Activated naive CD4-positive, alpha-beta T cell treated with anti-CD3 and anti-CD28 coated beads for 36 hours (primary cell): ENCODE data around the gene PSMC2. TPM values are rescaled to one million over a fixed set of nuclear protein-coding genes. Genes with fewer than 3 reads are reported as not detected.

ENCODE experiments used
- CTCF ChIA-PET: fragments of 350-600 bp; sonication (Branson Sonifier 250); formaldehyde crosslinking; loops from one replicate; lab custom pipeline; 2021; ENCODE audit warnings: antibody characterized with exemption; lab: Charles Lee
- DNase-seq: peaks from one replicate; pipeline ENCODE4 v3.0.0-alpha.2; 2020
- H3K27ac Mint-ChIP-seq: one replicate; pipeline ENCODE4 v1.8.0; 2021; ENCODE audit warnings: mild to moderate bottlenecking, mixed read lengths
- H3K27me3 Mint-ChIP-seq: one replicate; pipeline ENCODE4 v1.8.0; 2021; ENCODE audit warnings: low read depth, mixed read lengths
- H3K36me3 Mint-ChIP-seq: one replicate; pipeline ENCODE4 v1.8.0; 2021; ENCODE audit warnings: low read depth, mixed read lengths
- H3K4me1 Mint-ChIP-seq: one replicate; pipeline ENCODE4 v1.8.0; 2021; ENCODE audit warnings: low read depth, mixed read lengths
- H3K4me3 Mint-ChIP-seq: one replicate; pipeline ENCODE4 v1.8.0; 2021; ENCODE audit warnings: mild to moderate bottlenecking, moderate library complexity, mixed read lengths
- H3K9me3 Mint-ChIP-seq: one replicate; pipeline ENCODE4 v1.8.0; 2021; ENCODE audit warnings: mixed read lengths
- intact Hi-C: fragments of 100-400 bp; cut with micrococcal nuclease; formaldehyde crosslinking; loops from one replicate; pipeline ENCODE4 v1.15.1; 2023
- total RNA-seq, 2 experiments: library from RNA; stranded (reverse); gene quantifications; one replicate each; pipeline ENCODE4 v1.2.3, GENCODE V29; 2021

Gene PSMC2
- 100 to 1,000 TPM; 119 to 120 TPM for total RNA-seq

DNA sequence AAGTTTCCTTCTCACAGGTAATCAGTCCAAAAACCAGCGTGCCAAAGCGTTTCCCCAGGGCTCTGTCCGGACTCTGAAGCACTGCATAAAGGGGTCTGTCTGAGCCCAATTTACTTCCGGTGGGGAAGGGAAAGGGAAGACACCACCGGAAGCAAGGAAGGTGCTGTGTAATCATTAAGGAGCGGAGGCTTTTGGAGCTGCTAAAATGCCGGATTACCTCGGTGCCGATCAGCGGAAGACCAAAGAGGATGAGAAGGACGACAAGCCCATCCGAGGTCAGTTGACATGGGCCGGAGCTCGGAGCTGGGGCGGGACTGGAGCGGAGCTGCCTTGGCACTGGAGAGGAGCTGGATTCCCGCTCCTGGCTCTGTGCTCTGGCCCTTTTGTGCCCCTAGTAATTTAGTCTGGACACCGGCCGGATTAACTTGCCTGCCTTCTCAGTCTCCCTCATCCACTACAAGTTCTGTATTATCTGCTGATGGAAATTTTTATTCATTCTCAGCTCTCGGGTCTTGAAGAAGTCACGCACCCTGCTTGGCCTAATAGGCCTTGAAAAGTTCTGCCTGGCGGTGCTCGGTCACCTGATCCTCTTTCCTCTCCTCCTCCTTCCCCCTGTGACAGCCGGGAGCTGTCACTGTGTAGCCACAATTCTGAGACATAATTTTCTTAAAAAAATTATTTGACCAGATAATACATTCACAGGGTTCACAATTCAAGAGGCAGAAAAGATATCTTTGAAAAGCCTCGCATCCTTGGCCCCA, at the start of gene PSMC2:
Gene PSMC2, plus strand, starts transcription at position 137 of the 761 bp plus-strand sequence. Its CDS starts 69 bp downstream, at position 206.
- peaks cover 31% of the 10 kb centered on the region for H3K36me3 Mint-ChIP-seq
- intact Hi-C loops = loop anchor here (2.0 to 10.0 kb wide), 4 partner anchors 67 to 1665 kb away; partner anchors contain the start of gene ORAI2
- peaks cover 52% of the 10 kb centered on the region for H3K4me1 Mint-ChIP-seq
- H3K27ac Mint-ChIP-seq = peak within 1 kb of the TSS; percentile 98
- peak within 1 kb of the TSS; percentile 94 for H3K4me3 Mint-ChIP-seq
- CTCF ChIA-PET = interaction anchor here (1.0 to 1.1 kb wide), 2 partner anchors 49 to 50 kb away, joined by 3 read pairs; partner anchors contain the start of gene PMPCB
- peak; percentile 90 for DNase-seq
- no peaks in the 10 kb centered on the region for H3K27me3 Mint-ChIP-seq
- no peaks in the 10 kb centered on the region for H3K9me3 Mint-ChIP-seq

DNA sequence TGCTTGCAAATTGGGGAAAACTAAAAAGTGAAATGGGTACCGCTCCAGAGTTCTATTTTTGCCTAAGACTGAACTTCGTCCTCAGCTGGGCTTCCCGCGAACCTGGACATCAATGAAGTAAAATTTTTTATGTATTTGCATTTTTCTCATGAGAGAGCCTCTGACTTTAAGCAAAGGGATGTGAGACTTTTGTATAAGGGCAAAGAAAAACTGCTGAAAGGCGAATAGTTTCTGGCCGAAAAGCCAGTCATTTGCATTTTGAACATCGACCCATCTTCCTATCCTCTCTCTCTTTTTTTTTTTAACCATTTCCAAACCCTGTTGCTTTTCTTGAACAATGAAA, 49.6 kb upstream of the PSMC2 start:
- intact Hi-C loops = loop anchor here (1.0 to 5.0 kb wide), 9 partner anchors 18 to 909 kb away; partner anchors contain the start of genes ARMC10, DNAJC2, FAM185A and NAPEPLD
- peak overlapping the region; percentile 75 for H3K4me3 Mint-ChIP-seq
- H3K4me1 Mint-ChIP-seq = peaks cover 37% of the 10 kb centered on the region
- no peak for DNase-seq
- H3K27ac Mint-ChIP-seq = peak overlapping the region; percentile 65
- CTCF ChIA-PET = interaction anchor here (0.6 to 2.5 kb wide), 5 partner anchors 10 to 108 kb away, joined by 3 to 9 read pairs (median 3); partner anchors contain the start of gene PSMC2
- no peaks in the 10 kb centered on the region for H3K27me3 Mint-ChIP-seq
- no peaks in the 10 kb centered on the region for H3K9me3 Mint-ChIP-seq
- H3K36me3 Mint-ChIP-seq = peaks cover 11% of the 10 kb centered on the region

DNA sequence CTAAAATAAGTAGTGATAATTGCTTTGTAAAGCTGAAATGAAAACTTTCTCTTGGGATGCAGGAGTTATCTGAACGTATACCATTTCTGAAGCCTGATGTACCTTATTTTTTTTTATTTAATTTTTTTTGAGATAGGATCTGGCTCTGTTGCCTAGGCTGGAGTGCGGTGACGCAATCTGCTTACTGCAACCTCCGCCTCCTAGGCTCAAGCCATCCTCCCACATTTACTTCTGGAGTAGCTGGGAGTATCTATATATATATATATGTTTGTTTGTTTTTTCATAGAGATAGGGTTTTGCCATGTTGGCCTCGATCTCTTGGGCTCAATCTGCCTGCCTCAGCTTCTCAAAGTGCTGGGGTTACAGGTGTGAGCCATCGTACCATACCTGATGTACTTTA, 47.8 kb upstream of the PSMC2 start:
- CTCF ChIA-PET = interaction anchor here (0.6 kb wide), 1 partner anchor 194 kb away, joined by 3 read pairs; no protein-coding TSS in a partner anchor
- H3K4me3 Mint-ChIP-seq = no peak overlapping the region
- H3K27ac Mint-ChIP-seq = no peak overlapping the region
- intact Hi-C loops = loop anchor here (5.0 kb wide), 4 partner anchors 222 to 908 kb away; partner anchors contain the start of genes ARMC10, FAM185A and ORC5
- DNase-seq = no peak
- no peaks in the 10 kb centered on the region for H3K9me3 Mint-ChIP-seq
- peaks cover 52% of the 10 kb centered on the region for H3K4me1 Mint-ChIP-seq
- H3K36me3 Mint-ChIP-seq = peaks cover 21% of the 10 kb centered on the region
- no peaks in the 10 kb centered on the region for H3K27me3 Mint-ChIP-seq

DNA sequence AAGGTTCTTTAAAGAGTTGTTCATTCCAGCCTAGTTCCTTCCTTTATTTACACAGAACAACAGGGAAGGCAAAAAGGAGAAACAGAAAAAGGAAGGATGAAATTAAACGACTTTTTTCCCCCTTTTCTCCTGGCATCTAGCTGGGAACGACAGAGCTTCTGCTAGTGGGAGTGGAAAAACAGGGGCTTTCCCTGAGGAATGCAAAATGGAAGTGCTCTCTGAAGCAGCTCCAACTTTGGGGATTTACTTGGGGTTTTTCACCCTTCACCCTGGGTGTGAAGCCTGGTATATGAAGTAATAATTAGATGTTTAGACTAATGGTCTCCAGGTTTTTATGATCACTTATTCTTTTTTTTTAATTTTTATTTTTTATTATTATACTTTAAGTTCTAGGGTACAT, 46.0 kb upstream of the PSMC2 start:
- CTCF ChIA-PET = interaction anchor here (0.7 kb wide), 1 partner anchor 968 kb away, joined by 3 read pairs; no protein-coding TSS in a partner anchor
- Mint-ChIP-seq H3K4me1 (peaks cover 55% of the 10 kb centered on the region), H3K27me3 (no peaks in the 10 kb centered on the region), H3K36me3 (peaks cover 31% of the 10 kb centered on the region), H3K9me3 (no peaks in the 10 kb centered on the region), H3K4me3 (no peak overlapping the region), H3K27ac (no peak overlapping the region)
- DNase-seq = no peak
- intact Hi-C loops = no loop called here

DNA sequence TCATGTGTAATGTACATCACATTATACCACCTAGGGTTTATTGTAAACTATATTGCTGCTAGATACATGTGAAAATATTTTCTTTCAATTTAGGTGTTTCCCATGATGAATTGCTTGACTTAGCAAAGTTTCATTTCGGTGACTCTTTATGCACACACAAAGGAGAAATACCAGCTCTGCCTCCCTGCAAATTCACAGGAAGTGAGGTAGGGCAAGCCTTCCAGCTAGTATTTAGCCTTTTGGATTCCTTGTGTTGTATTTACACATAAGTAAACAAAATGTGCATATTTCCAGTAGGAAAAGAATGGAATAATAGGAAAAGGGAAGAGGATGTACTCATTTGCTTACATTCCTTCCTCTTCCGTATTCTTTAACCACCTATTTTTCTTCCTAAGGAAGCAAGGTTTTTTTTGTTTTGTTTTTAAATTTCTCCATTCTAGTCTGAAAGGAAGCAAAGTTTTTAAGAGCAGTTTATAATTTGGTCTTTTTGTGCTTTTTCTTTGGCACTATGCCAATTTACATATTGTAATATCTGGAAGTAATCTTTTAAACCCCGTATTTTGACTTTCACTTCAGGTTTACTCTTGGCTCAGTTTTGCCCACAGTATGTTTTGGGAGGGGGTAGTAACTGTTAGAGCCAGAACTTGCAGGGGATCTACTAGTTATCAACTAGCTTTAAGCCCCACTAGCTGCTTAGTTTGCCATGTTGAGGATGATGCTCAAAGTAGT, 39.8 kb upstream of the PSMC2 start:
- H3K27ac Mint-ChIP-seq = peak overlapping the region; percentile 69
- no peak for DNase-seq
- intact Hi-C loops = no loop called here
- H3K9me3 Mint-ChIP-seq = no peaks in the 10 kb centered on the region
- peaks cover 36% of the 10 kb centered on the region for H3K4me1 Mint-ChIP-seq
- CTCF ChIA-PET = interaction anchor here (0.6 to 1.9 kb wide), 3 partner anchors 10 to 17 kb away, joined by 3 to 9 read pairs (median 4); partner anchors contain the start of gene PMPCB
- peaks cover 31% of the 10 kb centered on the region for H3K36me3 Mint-ChIP-seq
- H3K4me3 Mint-ChIP-seq = no peak overlapping the region
- no peaks in the 10 kb centered on the region for H3K27me3 Mint-ChIP-seq

DNA sequence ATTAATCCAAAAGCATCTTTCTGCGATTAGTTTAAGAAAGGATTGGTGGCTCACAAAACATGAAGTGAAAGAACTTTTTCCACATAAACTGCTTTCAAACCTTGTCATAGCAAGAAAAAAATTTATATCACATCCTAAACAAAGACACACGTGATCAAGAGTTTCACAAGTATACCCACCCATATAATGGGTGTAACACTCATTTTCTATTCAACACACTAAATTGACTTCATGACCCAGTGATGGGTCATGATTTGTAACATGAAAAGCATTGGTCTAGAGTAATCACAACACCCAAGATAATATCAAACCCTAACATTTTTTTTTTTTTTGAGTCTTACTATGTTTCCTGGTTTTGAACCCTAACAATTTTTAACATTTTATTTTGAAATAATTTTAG, 32.6 kb upstream of the PSMC2 start:
- Mint-ChIP-seq H3K9me3 (no peaks in the 10 kb centered on the region), H3K4me1 (peaks cover 2% of the 10 kb centered on the region), H3K4me3 (no peak overlapping the region), H3K27me3 (no peaks in the 10 kb centered on the region), H3K27ac (peak overlapping the region; percentile 78), H3K36me3 (peaks cover 51% of the 10 kb centered on the region)
- CTCF ChIA-PET = no interaction called here
- no peak for DNase-seq
- intact Hi-C loops = no loop called here

DNA sequence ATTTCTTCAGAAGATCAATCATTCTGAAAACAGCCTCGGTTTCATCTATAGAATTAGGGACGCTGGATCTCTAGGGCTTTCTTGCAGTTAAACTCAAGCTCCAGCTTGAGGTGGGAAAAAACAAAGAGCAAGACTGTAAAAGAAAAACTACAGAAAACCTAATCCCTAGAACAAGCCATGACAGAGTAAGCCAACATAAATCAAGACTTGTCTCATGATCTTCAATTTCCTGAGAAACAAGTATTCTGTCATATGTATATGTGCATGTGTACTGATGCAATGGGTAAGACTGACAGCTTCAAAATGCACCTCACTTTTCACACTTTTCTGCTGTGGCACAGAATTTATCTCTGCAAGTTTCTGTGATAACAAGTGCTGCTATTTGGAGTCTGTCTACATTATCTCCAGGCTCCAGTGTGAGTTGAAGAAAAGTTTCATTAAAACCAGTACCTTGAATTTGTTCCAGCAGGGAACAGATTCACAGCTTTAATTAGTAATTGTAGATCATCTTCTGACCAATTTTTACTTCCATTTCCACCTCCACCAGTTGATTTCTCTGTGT, 31.0 kb upstream of the PSMC2 start:
- intact Hi-C loops = no loop called here
- peaks cover 2% of the 10 kb centered on the region for H3K4me1 Mint-ChIP-seq
- DNase-seq = no peak
- no peaks in the 10 kb centered on the region for H3K9me3 Mint-ChIP-seq
- no peaks in the 10 kb centered on the region for H3K27me3 Mint-ChIP-seq
- no peak overlapping the region for H3K4me3 Mint-ChIP-seq
- CTCF ChIA-PET = no interaction called here
- H3K27ac Mint-ChIP-seq = peak overlapping the region; percentile 52
- H3K36me3 Mint-ChIP-seq = peaks cover 47% of the 10 kb centered on the region

DNA sequence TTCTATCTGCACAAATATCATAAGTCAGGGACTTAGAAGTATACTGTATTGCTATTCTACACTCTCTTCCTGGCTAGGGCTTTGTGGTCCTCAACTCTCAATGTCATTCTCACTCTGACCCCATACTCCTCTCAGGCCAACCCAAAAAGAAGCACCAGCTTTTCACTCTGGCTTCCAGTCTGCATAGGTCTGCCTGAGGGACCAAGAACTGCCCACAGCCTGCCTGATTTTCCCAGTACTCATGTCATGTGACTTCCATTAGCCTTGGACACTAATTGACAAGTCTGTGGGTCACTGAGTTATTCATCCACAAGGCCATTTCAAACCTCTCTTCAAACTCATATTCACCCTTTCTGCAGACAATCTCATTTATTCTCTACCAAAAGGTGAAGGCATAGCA, 30.4 kb upstream of the PSMC2 start:
- Mint-ChIP-seq H3K27me3 (no peaks in the 10 kb centered on the region), H3K4me3 (no peak overlapping the region), H3K9me3 (no peaks in the 10 kb centered on the region), H3K4me1 (peaks cover 2% of the 10 kb centered on the region), H3K27ac (peak overlapping the region; percentile 52), H3K36me3 (peaks cover 48% of the 10 kb centered on the region)
- no peak for DNase-seq
- intact Hi-C loops = no loop called here
- CTCF ChIA-PET = interaction anchor here (0.6 kb wide), 1 partner anchor 25 kb away, joined by 4 read pairs; no protein-coding TSS in a partner anchor

DNA sequence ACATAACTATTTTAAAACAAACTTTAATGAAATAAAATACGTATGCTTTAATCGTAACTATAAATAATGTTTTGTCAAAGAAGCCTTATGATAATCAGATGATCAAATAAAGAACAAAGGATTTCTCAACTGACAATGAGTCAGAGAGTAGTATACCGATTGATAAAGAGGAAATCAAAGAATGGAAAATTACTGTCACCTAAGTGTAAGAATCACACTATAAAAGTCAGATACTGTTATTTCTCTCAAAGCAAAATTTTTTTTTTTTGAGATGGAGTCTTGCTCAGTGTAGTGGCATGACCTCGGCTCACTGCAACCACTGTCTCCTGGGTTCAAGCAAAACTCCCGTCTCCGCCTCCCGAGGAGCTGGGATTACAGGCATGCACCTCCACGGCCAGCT, 21.7 kb upstream of the PSMC2 start:
- H3K27me3 Mint-ChIP-seq = no peaks in the 10 kb centered on the region
- H3K4me1 Mint-ChIP-seq = peaks cover 27% of the 10 kb centered on the region
- no peak overlapping the region for H3K4me3 Mint-ChIP-seq
- H3K36me3 Mint-ChIP-seq = peaks cover 30% of the 10 kb centered on the region
- CTCF ChIA-PET = no interaction called here
- no peak for DNase-seq
- peak overlapping the region; percentile 94 for H3K27ac Mint-ChIP-seq
- intact Hi-C loops = loop anchor here (1.0 kb wide), 2 partner anchors 19 to 82 kb away; partner anchors contain the start of gene DNAJC2
- no peaks in the 10 kb centered on the region for H3K9me3 Mint-ChIP-seq

DNA sequence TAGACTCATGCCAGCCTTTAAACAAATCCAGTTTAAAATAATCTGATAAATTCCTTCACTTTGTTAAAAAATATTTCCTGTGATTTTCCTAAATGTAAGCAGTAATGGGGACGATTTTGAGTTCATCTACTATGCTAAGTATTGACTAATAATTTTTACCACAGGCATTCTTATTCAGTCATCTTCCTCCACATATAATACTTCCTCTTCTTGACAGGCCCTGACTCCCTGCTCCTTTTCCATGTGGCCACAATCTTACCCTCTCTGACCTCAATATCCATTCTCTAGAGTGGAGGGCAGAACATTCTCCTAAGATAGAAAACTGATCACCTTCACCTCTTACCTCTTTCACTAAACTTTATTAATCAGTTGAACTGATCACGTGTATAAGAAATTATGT, 10.7 kb upstream of the PSMC2 start:
- no peak for DNase-seq
- Mint-ChIP-seq H3K4me1 (peaks cover 27% of the 10 kb centered on the region), H3K27me3 (no peaks in the 10 kb centered on the region), H3K9me3 (no peaks in the 10 kb centered on the region), H3K4me3 (no peak overlapping the region), H3K36me3 (peaks cover 43% of the 10 kb centered on the region), H3K27ac (no peak overlapping the region)
- intact Hi-C loops = no loop called here
- CTCF ChIA-PET = interaction anchor here (0.6 kb wide), 1 partner anchor 454 kb away, joined by 3 read pairs; no protein-coding TSS in a partner anchor

DNA sequence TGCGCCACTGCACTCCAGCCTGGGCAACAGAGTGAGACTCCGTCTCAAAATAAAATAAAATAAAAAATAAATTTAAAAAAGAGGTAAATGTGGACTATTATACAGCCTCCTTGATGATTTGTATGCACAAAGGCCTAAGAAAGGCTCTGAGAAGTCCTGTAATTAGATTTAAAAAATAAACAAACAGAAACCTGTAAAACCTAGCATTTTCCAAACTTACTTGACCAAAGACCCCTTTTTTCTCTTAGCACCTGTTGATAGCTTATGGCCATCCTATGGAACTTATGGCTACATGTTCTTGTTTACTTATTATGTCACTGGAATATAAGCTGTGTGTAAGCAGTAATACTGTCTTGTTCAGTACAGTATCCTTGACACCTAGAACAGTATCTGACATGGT, 8.6 kb upstream of the PSMC2 start:
- no peak for DNase-seq
- H3K27ac Mint-ChIP-seq = peak overlapping the region; percentile 17
- H3K9me3 Mint-ChIP-seq = no peaks in the 10 kb centered on the region
- H3K27me3 Mint-ChIP-seq = no peaks in the 10 kb centered on the region
- CTCF ChIA-PET = interaction anchor here (0.6 kb wide), 1 partner anchor 21 kb away, joined by 3 read pairs; no protein-coding TSS in a partner anchor
- H3K4me3 Mint-ChIP-seq = no peak overlapping the region
- intact Hi-C loops = no loop called here
- H3K4me1 Mint-ChIP-seq = peaks cover 35% of the 10 kb centered on the region
- peaks cover 43% of the 10 kb centered on the region for H3K36me3 Mint-ChIP-seq

DNA sequence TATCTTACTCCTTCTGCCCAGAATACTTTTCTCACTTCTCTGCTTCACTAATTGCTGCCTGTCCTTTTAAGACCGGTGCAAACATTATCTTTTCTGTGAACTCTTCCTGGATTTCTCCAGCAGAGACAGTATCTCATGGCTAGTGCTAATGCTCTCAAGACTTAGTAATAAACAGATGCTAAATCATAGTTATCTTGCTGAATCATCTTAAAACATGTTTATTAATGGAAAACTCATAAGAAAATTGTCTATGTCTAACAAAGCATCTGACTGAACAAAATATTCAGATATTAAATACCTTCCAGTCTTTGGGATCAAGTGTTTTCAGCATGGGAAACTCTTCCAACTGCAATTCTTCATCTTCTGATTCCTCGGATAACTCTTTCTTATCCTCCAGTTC, 6.0 kb upstream of the PSMC2 start:
- Mint-ChIP-seq H3K4me1 (peaks cover 46% of the 10 kb centered on the region), H3K27ac (peak overlapping the region; percentile 68), H3K4me3 (no peak overlapping the region), H3K36me3 (peaks cover 46% of the 10 kb centered on the region), H3K27me3 (no peaks in the 10 kb centered on the region), H3K9me3 (no peaks in the 10 kb centered on the region)
- intact Hi-C loops = loop anchor here (5.0 to 10.0 kb wide), 3 partner anchors 66 to 907 kb away; partner anchors contain the start of genes ORAI2 and ORC5
- DNase-seq = no peak
- CTCF ChIA-PET = interaction anchor here (0.7 kb wide), 1 partner anchor 46 kb away, joined by 3 read pairs; no protein-coding TSS in a partner anchor
